NCI-H2196 (cell line): ENCODE results near the gene KMO.

Experiments
- DNase-seq: peaks from one replicate; lab custom pipeline; 2025; ENCODE audit not compliant: unreplicated experiment; lab: John Stamatoyannopoulos, UW

Gene KMO

GRCh38 chr1:241532162-241532531 is at the start of gene KMO:
Gene KMO, plus strand, starts transcription at chr1:241532378. Its CDS starts 67 bp downstream, at chr1:241532445.
- DNase-seq: no peak

GRCh38 chr1:241482761-241483250 is 49.4 kb upstream of the KMO start:
- DNase-seq: no peak

GRCh38 chr1:241485145-241485544 is 47.0 kb upstream of the KMO start:
- DNase-seq: no peak

GRCh38 chr1:241485554-241485992 is 46.6 kb upstream of the KMO start:
- DNase-seq: no peak

- DNase-seq: no peak
Observed at GRCh38 chr1:241488739-241489138, 43.4 kb upstream of the KMO start.

GRCh38 chr1:241495741-241496140 is 36.4 kb upstream of the KMO start:
- DNase-seq: no peak

- peak; percentile 2 for DNase-seq
Observed at GRCh38 chr1:241499910-241500309, 32.3 kb upstream of the KMO start.

- DNase-seq: no peak
Observed at GRCh38 chr1:241503444-241503843, 28.7 kb upstream of the KMO start.

- no peak for DNase-seq
Observed at GRCh38 chr1:241507189-241507863, 24.9 kb upstream of the KMO start.

GRCh38 chr1:241513378-241513777 is 18.8 kb upstream of the KMO start:
- DNase-seq: no peak

- no peak for DNase-seq
Observed at GRCh38 chr1:241518476-241519307, 13.5 kb upstream of the KMO start.

- DNase-seq: peak; percentile 85
Observed at GRCh38 chr1:241519308-241520079, 12.7 kb upstream of the KMO start, which contains the start of gene FH. Gene FH, minus strand, starts transcription at chr1:241519755. Its CDS starts 33 bp downstream, at chr1:241519722.

GRCh38 chr1:241520080-241520465 is 12.1 kb upstream of the KMO start:
- no peak for DNase-seq

- DNase-seq: no peak
Observed at GRCh38 chr1:241521718-241522117, 10.5 kb upstream of the KMO start.

- no peak for DNase-seq
Observed at GRCh38 chr1:241525026-241525425, 7.2 kb upstream of the KMO start.

GRCh38 chr1:241527146-241527545 is 5.0 kb upstream of the KMO start:
- no peak for DNase-seq

- peak; percentile 24 for DNase-seq
Observed at GRCh38 chr1:241531195-241532161, 700 bp upstream of the KMO start.

GRCh38 chr1:241532864-241533263 is 686 bp downstream of the KMO start:
- no peak for DNase-seq

- DNase-seq: no peak
Observed at GRCh38 chr1:241533326-241534115, 1.3 kb downstream of the KMO start.
